SU-DHL-6 (cell line): ENCODE measurements around the gene AREG.

ENCODE experiments used
- EZH2phosphoT487 ChIP-seq: fragments of 200-600 bp; sonication (generic), shearing (Covaris generic); conservative IDR thresholded peaks from 2 replicates; pipeline ENCODE4 v1.6.1; 2018; ENCODE audit warnings: mild to moderate bottlenecking, antibody characterized with exemption, low read length, moderate library complexity, mixed read lengths
- TF ChIP-seq, protein P1 (sequence below): fragments of 200-600 bp; sonication (generic); IDR thresholded peaks from one replicate; pipeline ENCODE4 v1.5.1; 2017; ENCODE audit warnings: antibody characterized with exemption, mild to moderate bottlenecking, low read length, moderate library complexity; ENCODE audit not compliant: insufficient read depth, poor library complexity, severe bottlenecking

- TF ChIP-seq, protein P1, sequence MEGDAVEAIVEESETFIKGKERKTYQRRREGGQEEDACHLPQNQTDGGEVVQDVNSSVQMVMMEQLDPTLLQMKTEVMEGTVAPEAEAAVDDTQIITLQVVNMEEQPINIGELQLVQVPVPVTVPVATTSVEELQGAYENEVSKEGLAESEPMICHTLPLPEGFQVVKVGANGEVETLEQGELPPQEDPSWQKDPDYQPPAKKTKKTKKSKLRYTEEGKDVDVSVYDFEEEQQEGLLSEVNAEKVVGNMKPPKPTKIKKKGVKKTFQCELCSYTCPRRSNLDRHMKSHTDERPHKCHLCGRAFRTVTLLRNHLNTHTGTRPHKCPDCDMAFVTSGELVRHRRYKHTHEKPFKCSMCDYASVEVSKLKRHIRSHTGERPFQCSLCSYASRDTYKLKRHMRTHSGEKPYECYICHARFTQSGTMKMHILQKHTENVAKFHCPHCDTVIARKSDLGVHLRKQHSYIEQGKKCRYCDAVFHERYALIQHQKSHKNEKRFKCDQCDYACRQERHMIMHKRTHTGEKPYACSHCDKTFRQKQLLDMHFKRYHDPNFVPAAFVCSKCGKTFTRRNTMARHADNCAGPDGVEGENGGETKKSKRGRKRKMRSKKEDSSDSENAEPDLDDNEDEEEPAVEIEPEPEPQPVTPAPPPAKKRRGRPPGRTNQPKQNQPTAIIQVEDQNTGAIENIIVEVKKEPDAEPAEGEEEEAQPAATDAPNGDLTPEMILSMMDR: no peak
- no peak for TF ChIP-seq EZH2phosphoT487
These were observed 59.3 kb downstream of the AREG start for GRCh38 chr4:74504212-74504611.
